ENCODE measurements around the gene FOXL3.

Gene FOXL3

GRCh38 chr7:289209-289755 lies 688 bp upstream of the FOXL3 start:
- DNase-seq (ENCODE audit: low spot score): no peak
- in situ Hi-C loops (cut with MboI; ENCODE audit: low pct_unique_long_range_greater_than_20kb, low sequenced_read_pairs, unreplicated experiment): no loop called here
- TF ChIP-seq CTCF (IDR thresholded peaks at IDR 0.05; ENCODE audit: extremely low read depth, insufficient read depth, missing control alignments): no peak

GRCh38 chr7:290554-291372 lies 793 bp downstream of the FOXL3 start:
- TF ChIP-seq CTCF (IDR thresholded peaks at IDR 0.05; ENCODE audit: extremely low read depth, insufficient read depth, missing control alignments): no peak
- in situ Hi-C loops (cut with MboI; ENCODE audit: low pct_unique_long_range_greater_than_20kb, low sequenced_read_pairs, unreplicated experiment): no loop called here
- no peak for DNase-seq (ENCODE audit: low spot score)

GRCh38 chr7:291373-292092 lies 1.6 kb downstream of the FOXL3 start:
- in situ Hi-C loops (cut with MboI; ENCODE audit: low pct_unique_long_range_greater_than_20kb, low sequenced_read_pairs, unreplicated experiment): no loop called here
- DNase-seq (ENCODE audit: low spot score): no peak
- no peak for TF ChIP-seq CTCF (IDR thresholded peaks at IDR 0.05; ENCODE audit: extremely low read depth, insufficient read depth, missing control alignments)

GRCh38 chr7:292226-292625 lies 2.3 kb downstream of the FOXL3 start:
- TF ChIP-seq CTCF (IDR thresholded peaks at IDR 0.05; ENCODE audit: extremely low read depth, insufficient read depth, missing control alignments): no peak
- DNase-seq (ENCODE audit: low spot score): no peak
- in situ Hi-C loops (cut with MboI; ENCODE audit: low pct_unique_long_range_greater_than_20kb, low sequenced_read_pairs, unreplicated experiment): no loop called here

- DNase-seq (ENCODE audit: low spot score): no peak
- no peak for TF ChIP-seq CTCF (IDR thresholded peaks at IDR 0.05; ENCODE audit: extremely low read depth, insufficient read depth, missing control alignments)
- in situ Hi-C loops (cut with MboI; ENCODE audit: low pct_unique_long_range_greater_than_20kb, low sequenced_read_pairs, unreplicated experiment): no loop called here
These were observed 2.9 kb downstream of the FOXL3 start for GRCh38 chr7:292826-293225.

GRCh38 chr7:293681-294439 lies 3.9 kb downstream of the FOXL3 start:
- in situ Hi-C loops (cut with MboI; ENCODE audit: low pct_unique_long_range_greater_than_20kb, low sequenced_read_pairs, unreplicated experiment): no loop called here
- TF ChIP-seq CTCF (IDR thresholded peaks at IDR 0.05; ENCODE audit: extremely low read depth, insufficient read depth, missing control alignments): no peak
- DNase-seq (ENCODE audit: low spot score): no peak
